Brain pericyte (primary cell): Measurements from ENCODE around the gene ALDH3B2.

Experiments used
- DNase-seq: peaks from one replicate; pipeline ENCODE4 v3.0.0-alpha.2; 2012; ENCODE audit warnings: low read depth, low spot score

ALDH3B2 gene

DNA sequence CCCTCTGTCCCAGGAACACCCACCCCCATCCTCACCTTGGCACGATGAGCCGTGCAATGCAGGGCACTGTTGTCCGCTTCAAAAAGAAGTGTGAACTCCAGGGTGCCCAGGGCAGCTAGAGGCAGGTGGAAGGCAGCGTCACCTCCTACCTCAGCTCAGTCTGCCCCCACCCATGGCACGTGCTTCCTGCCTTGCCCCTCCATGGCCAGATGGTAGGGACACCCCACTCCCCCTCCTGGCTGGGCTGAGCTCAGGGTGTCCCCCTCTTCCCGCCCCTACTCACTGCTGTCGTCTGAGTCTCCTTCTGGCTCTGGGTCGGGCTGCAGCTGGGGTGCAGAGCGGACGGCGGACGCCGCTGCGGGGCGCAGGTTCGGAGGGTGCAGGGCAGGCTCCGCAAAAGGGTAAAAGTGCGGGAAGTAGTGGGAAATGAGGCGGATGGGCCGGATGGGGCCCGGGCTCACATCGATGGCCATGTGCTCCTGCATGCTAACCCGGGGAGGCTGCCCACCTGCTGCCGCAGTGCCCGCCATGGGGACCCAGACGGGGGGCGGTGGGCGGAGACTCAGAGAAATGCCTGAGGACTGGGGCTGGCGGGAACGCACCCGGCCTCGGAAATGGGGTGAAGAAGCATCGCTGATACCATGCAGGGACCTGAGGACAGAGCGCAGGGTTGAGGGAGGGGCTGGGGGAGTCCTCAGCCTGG is 58.5 kb downstream of the ALDH3B2 start:
- DNase-seq, result no peak

DNA sequence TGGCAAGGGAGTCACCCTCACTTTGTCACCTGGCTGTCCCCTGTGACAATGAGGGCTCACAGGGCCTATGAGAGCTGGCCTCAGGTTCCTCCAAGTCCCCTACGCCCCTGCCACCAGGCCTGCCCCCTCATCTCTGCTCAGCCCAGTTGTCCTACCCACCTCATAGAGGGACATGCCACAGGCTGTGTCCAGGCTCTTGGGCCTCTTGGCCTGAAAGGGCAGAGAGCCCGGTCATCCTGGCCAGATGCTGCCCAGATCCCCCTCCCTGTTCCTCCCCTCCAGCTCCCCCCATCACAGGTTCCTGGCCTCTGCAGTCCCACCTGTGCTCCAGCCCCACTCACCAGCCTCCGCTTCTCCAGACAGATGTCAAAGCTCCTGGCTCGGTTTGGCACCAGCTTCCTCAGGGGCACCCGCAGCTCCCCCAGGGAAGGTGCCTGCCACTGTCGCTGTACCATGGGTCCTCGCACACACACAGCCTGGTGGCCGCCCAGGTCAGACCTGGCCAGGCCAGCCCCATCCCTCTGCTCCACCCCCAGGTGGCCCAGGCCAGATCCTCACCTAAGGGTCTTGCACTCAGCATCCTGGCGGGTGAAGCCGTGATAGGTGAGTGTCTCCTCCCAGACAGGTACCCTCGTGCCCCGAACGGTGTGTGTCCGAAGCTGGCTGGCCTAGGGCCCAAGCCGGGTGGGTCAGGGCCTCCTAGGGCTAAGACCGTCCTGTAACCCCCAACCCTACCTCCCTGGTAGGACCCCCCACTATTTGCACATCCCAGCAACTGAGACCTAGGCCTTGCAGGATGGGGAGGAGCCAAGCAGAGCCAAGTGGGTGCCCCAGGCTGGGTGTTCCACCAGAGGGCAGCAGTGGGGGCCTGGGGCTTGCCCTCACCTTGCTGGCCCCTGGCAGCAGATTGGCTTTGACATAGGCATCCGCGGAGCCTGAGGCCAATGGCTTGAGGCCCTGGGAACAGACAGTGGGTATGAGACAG is 59.4 kb downstream of the ALDH3B2 start:
- no peak for DNase-seq

DNA sequence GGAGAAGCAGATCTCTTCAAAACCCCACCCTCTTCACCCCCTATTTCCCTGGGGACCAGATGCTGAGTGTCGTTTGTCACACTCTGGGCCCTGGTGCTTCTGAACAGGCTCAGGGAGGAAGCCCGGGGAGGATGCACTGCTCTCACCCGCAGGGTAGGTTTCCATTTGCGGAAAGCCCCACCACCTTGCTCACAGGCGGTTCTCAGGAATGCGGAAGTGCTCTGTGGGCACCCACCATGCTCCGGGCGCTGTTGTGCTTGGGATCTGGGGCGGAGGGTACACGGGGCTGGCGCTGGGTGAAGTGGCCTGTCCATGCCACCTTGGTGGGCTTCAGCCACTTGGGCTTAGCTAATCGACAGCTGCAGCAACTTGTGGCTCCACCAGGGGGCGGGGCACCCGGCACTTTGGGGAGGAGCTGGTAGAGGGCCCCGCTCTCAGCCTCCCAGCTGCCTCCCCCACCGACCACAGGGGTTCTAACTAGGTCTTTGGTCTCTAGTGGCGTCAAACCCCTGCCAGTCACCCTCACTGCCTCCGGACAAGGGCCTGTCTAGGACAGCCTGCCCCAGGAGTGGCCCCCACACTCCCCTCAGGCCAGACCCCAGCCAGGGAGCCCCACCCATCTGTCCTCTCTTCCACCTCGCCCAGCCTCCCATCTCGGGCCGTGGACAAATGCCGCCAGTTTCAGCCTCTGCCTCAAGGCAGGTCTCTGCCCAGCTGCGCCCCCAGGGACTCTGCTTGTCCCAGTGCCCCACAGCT is 60.3 kb downstream of the ALDH3B2 start:
- no peak for DNase-seq

DNA sequence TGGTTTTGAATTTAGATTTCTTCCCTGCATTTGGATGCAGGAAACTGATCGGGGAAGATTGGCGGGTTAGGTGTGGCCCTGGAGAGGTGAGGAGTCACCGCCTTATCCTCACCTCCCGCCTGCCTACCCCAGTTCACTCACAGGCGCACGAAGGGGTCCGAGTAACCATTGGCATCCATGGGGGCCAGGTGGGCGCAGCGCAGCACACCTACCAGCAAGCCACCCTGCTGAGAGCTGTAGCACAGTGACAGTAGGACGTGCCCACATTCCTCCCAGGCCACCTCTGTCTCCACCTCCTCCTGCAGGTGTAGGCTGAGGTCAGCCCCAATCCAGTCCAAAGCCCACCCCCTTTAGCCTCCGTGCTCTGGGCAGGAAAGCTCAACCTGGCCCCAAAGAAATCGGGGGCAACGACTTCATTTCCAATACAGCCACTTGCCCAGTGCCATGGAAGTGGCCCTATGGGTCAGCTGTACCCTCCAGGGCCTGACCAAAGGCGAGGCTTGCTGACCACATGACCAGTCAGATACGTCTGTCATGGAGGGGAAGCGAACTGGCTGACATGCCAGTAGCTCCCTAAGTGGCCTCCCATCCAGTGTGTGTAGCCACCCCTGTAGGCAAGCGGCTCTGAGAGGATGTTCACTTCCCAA is 61.0 kb downstream of the ALDH3B2 start:
- DNase-seq, result no peak

- DNase-seq, result no peak
These were observed 61.7 kb downstream of the ALDH3B2 start for GRCh38 chr11:67612751-67613150.
